ENCODE data around the gene SNX18. TPM values are rescaled to one million over a fixed set of nuclear protein-coding genes. Genes with fewer than 3 reads are reported as not detected.

The SNX18 gene
- polyA plus RNA-seq, 2 of the 4 experiments (the other 2 are of a cell fraction) = 7.1 to 8.1 TPM

DNA sequence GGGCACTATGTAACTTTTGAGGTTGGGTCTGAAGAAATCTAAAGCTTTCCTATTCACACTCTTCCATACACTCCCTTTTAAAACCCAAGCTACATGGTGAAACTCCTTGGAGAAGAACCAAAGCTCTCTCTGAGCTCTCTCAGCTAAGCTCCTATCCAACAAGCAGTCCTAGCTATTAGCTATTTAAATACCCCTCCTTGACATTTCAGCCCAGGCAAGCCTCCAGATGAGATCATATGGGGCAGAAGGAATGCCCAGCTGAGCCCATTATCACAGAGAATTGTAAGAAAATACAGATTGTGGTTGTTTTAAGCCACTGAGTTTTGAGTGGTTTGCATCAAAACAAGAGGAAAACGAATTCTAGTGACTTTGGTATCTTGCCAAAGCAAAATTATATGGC is 46.9 kb upstream of the SNX18 start:
- Histone ChIP-seq H3K27ac (no peak overlapping the region), H3K4me1 (peaks cover 7% of the 10 kb centered on the region; the same call in 2 of the 3 replicates), H3K9me3 (peaks cover 11% of the 10 kb centered on the region; the same call in 2 of the 3 replicates), H3K4me2 (peak overlapping the region; percentile 49; the same call in 1 of the 3 replicates), H3K4me3 (no peak overlapping the region)
- DNase-seq (ENCODE audit: low read depth in 1 of 2, low spot score in 1 of 2) (no peak), FAIRE-seq (no peak), ATAC-seq (no peak)
- ChIA-PET POLR2A (no interaction called here), CTCF (interaction anchor here (0.6 to 2.3 kb wide), 3 partner anchors 19 to 434 kb away, joined by 3 to 12 read pairs (median 4); no protein-coding TSS in a partner anchor)
- TF ChIP-seq NFE2L2 (conservative IDR thresholded peaks at IDR 0.05; ENCODE audit: low read length) (no peak), KDM5A (IDR thresholded peaks at IDR 0.05) (no peak), RAD21 (conservative IDR thresholded peaks at IDR 0.05 in 1 of 2, IDR thresholded peaks at IDR 0.05 in 1 of 2) (no peak), TP53 (CRISPR knock-in tag; IDR thresholded peaks at IDR 0.05) (no peak), REST (IDR thresholded peaks at IDR 0.05) (no peak), SREBF2 (IDR thresholded peaks at IDR 0.05) (no peak), FOXS1 (CRISPR knock-in tag; IDR thresholded peaks at IDR 0.05) (no peak), HOXB5 (CRISPR knock-in tag; IDR thresholded peaks at IDR 0.05) (no peak), HES2 (IDR thresholded peaks at IDR 0.05) (no peak), RFX5 (IDR thresholded peaks at IDR 0.05) (no peak), HDAC2 (IDR thresholded peaks at IDR 0.05) (no peak), ATOH8 (CRISPR knock-in tag; IDR thresholded peaks at IDR 0.05; ENCODE audit: low read depth) (no peak), MAZ (IDR thresholded peaks at IDR 0.05; ENCODE audit: borderline replicate concordance, low read depth, low read length) (no peak), RCOR1 (IDR thresholded peaks at IDR 0.05; ENCODE audit: low read depth, low read length) (no peak), TFCP2L1 (CRISPR knock-in tag; IDR thresholded peaks at IDR 0.05) (no peak), HOXB13 (CRISPR knock-in tag; IDR thresholded peaks at IDR 0.05; ENCODE audit: low read depth) (no peak), ESRRA (IDR thresholded peaks at IDR 0.05; ENCODE audit: borderline replicate concordance, low read length) (no peak), MAX (IDR thresholded peaks at IDR 0.05) (no peak), ZNF302 (CRISPR knock-in tag; IDR thresholded peaks at IDR 0.05) (no peak), FOSB (CRISPR knock-in tag; IDR thresholded peaks at IDR 0.05) (no peak)
- 3% methylated on average over 1 of the region's 1 CpG for WGBS (ENCODE audit: missing lambda C conversion rate)

- ChIA-PET CTCF (interaction anchor here (0.8 to 2.3 kb wide), 4 partner anchors 9 to 228 kb away, joined by 3 to 12 read pairs (median 4); no protein-coding TSS in a partner anchor), POLR2A (no interaction called here)
- Histone ChIP-seq H3K4me3 (no peak overlapping the region), H3K9me3 (peaks cover 6% of the 10 kb centered on the region; the same call in 1 of the 3 replicates), H3K27ac (no peak overlapping the region), H3K4me1 (peaks cover 7% of the 10 kb centered on the region; the same call in 2 of the 3 replicates), H3K4me2 (no peak overlapping the region)
- TF ChIP-seq POLR2AphosphoS2 (conservative IDR thresholded peaks at IDR 0.05; ENCODE audit: low read length) (no peak), SMC3 (IDR thresholded peaks at IDR 0.05) (no peak), EHF (CRISPR knock-in tag; IDR thresholded peaks at IDR 0.05) (no peak)
- ATAC-seq (no peak), DNase-seq (ENCODE audit: low read depth in 1 of 2, low spot score in 1 of 2) (no peak), FAIRE-seq (no peak)
- WGBS (ENCODE audit: missing lambda C conversion rate) = 64% methylated on average over 3 of the region's 3 CpGs
Measured at GRCh38 chr5:54471398-54471797, 46.2 kb upstream of the SNX18 start.

All from A549 (cell line).